Retina (tissue), 1 donor: Measurements from ENCODE around the gene ATRNL1.

ENCODE experiments used
- DNase-seq: peaks from one replicate; pipeline ENCODE4 v3.0.0-alpha.2; 2016

The ATRNL1 gene

GRCh38 chr10:115957786-115958442, 864.7 kb downstream of the ATRNL1 start:
- DNase-seq: peak; percentile 65

- DNase-seq: peak; percentile 38
These were observed 870.7 kb downstream of the ATRNL1 start for GRCh38 chr10:115963848-115964247.

GRCh38 chr10:115964827-115965226, 871.7 kb downstream of the ATRNL1 start:
- DNase-seq: no peak

- no peak for DNase-seq
These were observed 872.2 kb downstream of the ATRNL1 start for GRCh38 chr10:115965376-115965775.

GRCh38 chr10:115968236-115968635, 875.1 kb downstream of the ATRNL1 start:
- no peak for DNase-seq

- peak; percentile 80 for DNase-seq
These were observed 876.4 kb downstream of the ATRNL1 start for GRCh38 chr10:115969591-115969990.

GRCh38 chr10:115971921-115972320, 878.8 kb downstream of the ATRNL1 start:
- DNase-seq: no peak

GRCh38 chr10:115972426-115972825, 879.3 kb downstream of the ATRNL1 start:
- DNase-seq: no peak

GRCh38 chr10:115974351-115974750, 881.2 kb downstream of the ATRNL1 start:
- DNase-seq: no peak

- no peak for DNase-seq
These were observed 881.8 kb downstream of the ATRNL1 start for GRCh38 chr10:115974816-115975430.

- no peak for DNase-seq
These were observed 882.3 kb downstream of the ATRNL1 start for GRCh38 chr10:115975506-115975905.

- DNase-seq: no peak
These were observed 883.2 kb downstream of the ATRNL1 start for GRCh38 chr10:115976342-115976741.

- no peak for DNase-seq
These were observed 884.7 kb downstream of the ATRNL1 start for GRCh38 chr10:115977855-115978254.

GRCh38 chr10:115979576-115979975, 886.4 kb downstream of the ATRNL1 start:
- DNase-seq: no peak

GRCh38 chr10:115980470-115980869, 887.3 kb downstream of the ATRNL1 start:
- DNase-seq: no peak

- peak; percentile 76 for DNase-seq
These were observed 887.9 kb downstream of the ATRNL1 start for GRCh38 chr10:115981081-115981480.

- no peak for DNase-seq
These were observed 888.9 kb downstream of the ATRNL1 start for GRCh38 chr10:115982076-115982475.

GRCh38 chr10:115982526-115982925, 889.4 kb downstream of the ATRNL1 start:
- no peak for DNase-seq

GRCh38 chr10:115985786-115986185, 892.6 kb downstream of the ATRNL1 start:
- no peak for DNase-seq

- no peak for DNase-seq
These were observed 895.2 kb downstream of the ATRNL1 start for GRCh38 chr10:115988380-115988779.

- no peak for DNase-seq
These were observed 896.5 kb downstream of the ATRNL1 start for GRCh38 chr10:115989621-115990020.

- peak; percentile 55 for DNase-seq
These were observed 899.2 kb downstream of the ATRNL1 start for GRCh38 chr10:115992236-115992986.

GRCh38 chr10:115996031-115996430, 902.9 kb downstream of the ATRNL1 start:
- no peak for DNase-seq

GRCh38 chr10:115998301-115998700, 905.1 kb downstream of the ATRNL1 start:
- no peak for DNase-seq
